ENCODE data around the gene ZNF486.
"Not testable (repeated sequence)": the region's sequence is repeated elsewhere in the genome, so short reads cannot be mapped to it uniquely, and the experiment has no call there.

The ZNF486 gene

DNA sequence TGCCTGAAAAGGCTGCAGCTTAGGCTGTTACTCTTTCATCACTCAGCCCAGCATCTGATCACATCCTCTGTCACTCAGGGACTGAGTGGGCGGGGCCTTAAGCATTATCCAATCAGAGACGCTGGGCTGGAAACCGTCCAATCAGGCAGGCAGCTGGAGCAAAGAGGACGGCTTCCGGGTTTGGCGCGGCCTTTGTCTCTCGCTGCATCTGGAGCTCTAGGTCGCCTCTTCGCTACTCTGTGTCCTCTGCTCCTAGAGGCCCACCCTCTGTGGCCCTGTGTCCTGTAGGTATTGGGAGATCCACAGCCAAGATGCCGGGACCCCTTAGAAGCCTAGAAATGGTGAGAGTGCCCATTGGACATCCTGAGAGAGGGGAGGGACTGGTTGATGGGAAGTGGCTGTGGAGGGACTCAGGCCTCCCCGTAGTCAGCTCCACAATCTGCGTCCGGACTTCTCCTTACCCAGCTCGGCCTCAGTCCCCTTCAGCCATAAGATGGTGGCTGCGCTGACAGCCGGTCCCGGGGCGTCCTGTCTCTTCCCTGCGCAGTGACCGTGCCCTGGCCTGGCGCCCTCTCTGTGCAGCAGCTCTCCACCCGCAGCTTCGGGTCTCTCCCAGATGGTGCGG lies at the start of gene ZNF486:
TSS of gene ZNF486 (plus strand) at position 195 of the 625 bp plus-strand sequence. CDS start at position 312, 117 bp downstream.
- peak; percentile 89 to 91 for DNase-seq (ENCODE audit: low read depth in 2 of 2)

DNA sequence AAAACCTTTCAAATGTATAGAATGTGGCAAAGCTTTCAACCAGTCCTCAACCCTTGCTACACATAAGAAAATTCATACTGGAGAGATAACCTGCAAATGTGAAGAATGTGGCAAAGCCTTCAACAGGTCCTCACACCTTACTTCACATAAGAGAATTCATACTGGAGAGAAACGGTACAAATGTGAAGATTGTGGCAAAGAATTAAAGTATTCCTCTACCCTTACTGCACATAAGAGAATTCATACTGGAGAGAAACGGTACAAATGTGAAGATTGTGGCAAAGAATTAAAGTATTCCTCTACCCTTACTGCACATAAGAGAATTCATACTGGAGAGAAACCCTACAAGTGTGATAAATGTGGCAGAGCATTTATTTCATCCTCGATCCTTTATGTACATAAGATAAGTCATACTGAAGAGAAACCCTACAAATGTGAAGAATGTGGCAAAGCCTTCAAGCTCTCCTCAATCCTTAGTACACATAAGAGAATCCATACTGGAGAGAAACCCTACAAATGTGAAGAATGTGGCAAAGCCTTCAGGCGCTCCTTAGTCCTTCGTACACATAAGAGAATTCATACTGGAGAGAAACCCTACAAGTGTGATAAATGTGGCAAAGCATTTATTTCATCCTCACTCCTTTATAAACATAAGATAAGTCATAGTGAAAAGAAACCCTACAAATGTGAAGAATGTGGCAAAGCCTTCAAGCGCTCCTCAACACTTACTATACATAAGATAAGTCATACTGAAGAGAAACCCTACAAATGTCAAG lies 48.8 kb upstream of the ZNF486 start:
- DNase-seq (ENCODE audit: low read depth in 2 of 2) = not testable (repeated sequence)

GRCh38 chr19:20124879-20125278 lies 42.1 kb upstream of the ZNF486 start:
- DNase-seq (ENCODE audit: low read depth in 2 of 2) = no peak

DNA sequence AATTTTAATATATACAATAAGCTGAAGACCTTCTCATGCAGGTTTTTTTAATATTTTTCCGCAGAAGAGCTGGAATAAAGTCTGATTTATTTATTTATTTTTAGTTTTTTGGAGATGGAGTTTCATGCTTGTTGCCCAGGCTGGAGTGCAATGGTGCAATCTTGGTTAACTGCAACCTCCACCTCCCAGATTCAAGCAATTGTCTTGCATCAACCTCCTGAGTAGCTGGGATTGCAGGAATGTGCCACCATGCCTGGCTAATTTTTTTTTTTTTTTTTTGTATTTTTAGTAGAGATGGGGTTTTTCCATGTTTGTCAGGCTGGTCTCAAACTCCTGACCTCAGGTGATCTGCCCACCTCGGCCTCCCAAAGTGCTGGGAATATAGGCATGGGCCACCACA lies 34.1 kb upstream of the ZNF486 start:
- DNase-seq (ENCODE audit: low read depth in 2 of 2) = not testable (repeated sequence)

GRCh38 chr19:20137714-20138113 lies 29.3 kb upstream of the ZNF486 start:
- not testable (repeated sequence) for DNase-seq (ENCODE audit: low read depth in 2 of 2)

- no peak for DNase-seq (ENCODE audit: low read depth in 2 of 2)
Measured at GRCh38 chr19:20151617-20152145, 15.3 kb upstream of the ZNF486 start.

DNA sequence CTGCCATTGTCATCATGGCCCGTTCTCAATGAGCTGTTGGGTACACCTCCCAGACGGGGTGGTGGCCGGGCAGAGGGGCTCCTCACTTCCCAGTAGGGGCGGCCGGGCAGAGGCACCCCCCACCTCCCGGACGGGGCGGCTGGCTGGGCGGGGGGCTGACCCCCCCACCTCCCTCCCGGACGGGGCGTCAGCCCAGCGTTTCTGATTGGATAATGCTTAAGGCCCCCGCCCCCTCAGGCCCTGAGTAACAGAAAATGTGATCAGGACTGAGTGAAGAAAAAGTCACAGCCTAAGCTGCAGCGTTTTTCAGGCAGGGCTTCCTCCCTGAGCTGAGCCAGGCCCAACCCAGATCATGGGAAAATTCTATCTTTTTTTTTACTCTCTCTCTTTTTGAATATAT lies 14.5 kb upstream of the ZNF486 start:
- not testable (repeated sequence) for DNase-seq (ENCODE audit: low read depth in 2 of 2)

DNA sequence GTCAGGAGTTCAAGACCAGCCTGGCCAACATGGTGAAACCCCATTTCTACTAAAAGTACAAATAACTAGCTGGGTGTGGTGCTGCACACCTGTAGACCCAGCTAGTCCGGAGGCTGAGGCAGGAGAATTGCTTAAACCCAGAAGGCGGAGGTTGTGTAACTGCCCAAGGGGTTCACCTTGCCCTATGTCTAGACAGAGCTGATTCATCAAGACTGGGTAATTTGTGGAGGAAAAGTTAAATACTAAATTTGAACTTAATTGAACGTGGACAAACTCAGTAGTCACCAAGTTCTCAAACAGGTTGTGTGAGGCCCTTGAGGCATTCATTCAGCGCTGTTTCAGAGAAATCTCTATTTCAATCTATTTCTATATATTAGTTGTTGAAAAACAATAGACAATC lies 13.7 kb upstream of the ZNF486 start:
- no peak for DNase-seq (ENCODE audit: low read depth in 2 of 2)

GRCh38 chr19:20154636-20155035 lies 12.4 kb upstream of the ZNF486 start:
- DNase-seq (ENCODE audit: low read depth in 2 of 2) = no peak

DNA sequence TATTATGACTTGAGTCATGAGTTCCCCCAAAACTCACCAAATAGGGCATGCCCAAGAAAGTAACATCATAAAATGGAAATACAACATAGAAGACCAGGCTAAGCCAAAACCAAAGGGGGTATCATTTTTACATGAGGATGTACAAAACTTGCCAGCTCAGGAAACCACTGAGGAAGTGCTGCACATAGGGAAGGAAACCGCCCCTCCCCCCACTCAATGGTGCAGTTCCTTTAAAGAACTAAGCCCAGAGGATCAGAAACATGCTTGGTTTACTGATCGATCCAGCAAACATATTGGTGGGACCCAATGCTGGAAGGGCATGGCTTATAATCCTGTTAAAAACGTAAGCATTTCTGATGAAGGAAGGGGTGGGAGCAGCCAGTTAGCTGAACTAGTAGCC lies 4.2 kb upstream of the ZNF486 start:
- DNase-seq (ENCODE audit: low read depth in 2 of 2) = no peak

DNA sequence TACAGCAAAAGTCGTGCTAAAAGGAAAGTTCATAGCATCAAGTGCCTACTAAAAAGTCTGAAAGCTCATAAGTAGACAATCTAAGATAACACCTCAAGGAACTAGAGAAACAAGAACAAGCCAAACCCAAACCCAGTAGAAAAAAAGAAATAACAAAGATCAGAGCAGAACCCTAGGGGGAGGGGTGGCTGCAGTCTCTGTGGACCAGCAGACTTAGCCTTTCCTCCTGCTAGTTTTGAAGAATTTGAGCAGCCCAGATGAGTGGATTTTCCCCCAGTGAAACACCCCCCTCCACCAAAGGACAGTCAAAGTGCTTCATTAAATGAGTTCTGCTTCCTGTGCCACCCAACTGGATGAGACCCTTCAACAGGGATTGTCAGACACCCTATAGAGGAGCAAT lies 2.6 kb upstream of the ZNF486 start:
- DNase-seq (ENCODE audit: low read depth in 2 of 2) = no peak

- no peak for DNase-seq (ENCODE audit: low read depth in 2 of 2)
Measured at GRCh38 chr19:20165971-20166592, 932 bp upstream of the ZNF486 start.

- DNase-seq (ENCODE audit: low read depth in 2 of 2) = peak; percentile 2 to 6
Measured at GRCh38 chr19:20167651-20168122, 673 bp downstream of the ZNF486 start.

DNA sequence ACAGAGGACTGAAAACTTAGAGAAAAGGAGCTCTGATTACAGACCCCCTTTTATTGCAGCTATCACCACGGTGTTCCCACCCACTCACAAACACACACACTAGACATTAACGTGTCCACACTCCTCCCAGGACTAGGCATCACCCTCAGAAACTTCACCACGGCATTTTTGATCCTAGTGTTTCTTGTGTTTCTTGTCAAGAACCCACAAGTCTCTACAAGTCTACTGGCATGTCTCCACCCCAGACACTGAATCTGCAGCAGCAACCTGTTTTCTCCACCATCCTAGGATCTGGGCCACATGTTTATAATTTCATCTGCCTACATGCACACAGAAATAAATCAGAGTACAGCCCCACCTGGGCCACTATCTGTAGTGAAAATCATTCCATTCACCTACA lies 4.3 kb downstream of the ZNF486 start:
- no peak for DNase-seq (ENCODE audit: low read depth in 2 of 2)

- DNase-seq (ENCODE audit: low read depth in 2 of 2) = not testable (repeated sequence)
Measured at GRCh38 chr19:20175848-20176247, 8.8 kb downstream of the ZNF486 start.

- not testable (repeated sequence) for DNase-seq (ENCODE audit: low read depth in 2 of 2)
Measured at GRCh38 chr19:20179956-20180355, 12.9 kb downstream of the ZNF486 start.

- no peak for DNase-seq (ENCODE audit: low read depth in 2 of 2)
Measured at GRCh38 chr19:20182222-20182785, 15.3 kb downstream of the ZNF486 start.

DNA sequence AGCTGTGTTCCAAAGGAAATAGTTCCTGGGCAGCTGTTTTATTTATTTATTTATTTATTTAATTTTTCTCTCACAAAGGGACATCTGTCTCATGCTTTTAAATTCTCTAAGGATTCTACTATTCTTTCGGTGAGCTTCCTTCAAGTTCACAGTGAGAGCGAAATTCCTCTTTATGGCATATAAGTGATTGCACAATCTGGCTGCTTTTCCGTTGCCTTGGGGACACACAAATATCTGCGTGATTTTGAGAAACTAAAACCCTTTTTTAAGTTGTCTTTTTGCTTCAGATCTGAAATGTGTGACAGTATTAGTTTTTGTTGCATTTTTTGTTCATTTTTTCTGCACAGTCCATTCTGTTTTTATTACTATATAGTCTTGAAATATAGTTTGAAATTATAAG lies 19.2 kb downstream of the ZNF486 start:
- DNase-seq (ENCODE audit: low read depth in 2 of 2) = no peak

- DNase-seq (ENCODE audit: low read depth in 2 of 2) = no peak
Measured at GRCh38 chr19:20197747-20198146, 30.7 kb downstream of the ZNF486 start.

DNA sequence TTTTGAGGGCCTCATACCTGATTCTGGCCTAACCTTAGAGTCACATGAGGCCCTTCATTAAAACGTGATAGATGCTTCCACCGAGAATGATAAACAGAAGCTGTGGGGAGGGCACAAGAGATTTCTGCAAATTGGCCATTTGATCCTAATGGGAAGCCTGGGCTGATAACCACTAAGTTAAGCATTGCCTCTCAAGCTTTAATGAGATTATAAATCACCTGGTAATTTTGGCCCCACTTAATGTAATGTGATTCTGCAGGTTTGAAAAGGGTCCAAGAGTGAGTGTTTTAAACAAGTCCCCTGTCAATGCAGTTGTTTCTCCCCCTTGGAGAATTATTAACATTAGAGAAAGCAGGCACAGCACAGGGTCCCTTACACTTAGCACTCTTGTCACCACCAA lies 42.0 kb downstream of the ZNF486 start:
- DNase-seq (ENCODE audit: low read depth in 2 of 2) = no peak

- not testable (repeated sequence) for DNase-seq (ENCODE audit: low read depth in 2 of 2)
Measured at GRCh38 chr19:20214366-20214765, 47.4 kb downstream of the ZNF486 start.

DNA sequence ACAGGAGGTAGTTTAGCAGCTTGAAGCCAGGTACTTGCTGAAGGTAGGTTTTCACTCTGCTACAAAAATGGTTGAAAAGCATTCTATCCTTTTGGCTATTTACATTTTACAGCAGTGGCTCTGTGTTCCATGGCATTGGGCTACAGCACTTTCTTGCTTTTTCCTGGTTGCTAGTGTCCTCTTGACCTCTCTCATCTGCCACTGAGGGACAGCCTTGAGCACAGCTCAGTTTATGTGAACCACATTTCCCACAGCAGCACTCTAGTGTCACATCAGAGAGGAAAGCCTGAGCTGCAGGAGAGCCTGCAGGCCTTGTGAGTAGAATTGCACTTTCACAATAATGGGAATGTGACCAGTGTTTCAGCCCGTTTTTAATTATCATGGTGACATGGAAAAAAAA lies 54.6 kb downstream of the ZNF486 start:
- DNase-seq (ENCODE audit: low read depth in 2 of 2) = not testable (repeated sequence)

All from fibroblast of skin of left biceps (primary cell).